Astrocyte (in vitro differentiated cells and primary cell): Measurements from ENCODE around the gene LDB3. TPM values are rescaled to one million over a fixed set of nuclear protein-coding genes. Genes with fewer than 3 reads are reported as not detected.

ENCODE experiments used
- DNase-seq: peaks from one replicate; pipeline ENCODE4 v3.0.0-alpha.2; 2010; ENCODE audit warnings: low read depth
- FAIRE-seq: peaks from 2 replicates; lab custom pipeline; 2011; peaks lifted over from hg19 to GRCh38; lab: Jason Lieb, UNC
- H2AFZ ChIP-seq: 2 replicates; pipeline ENCODE4 v1.6.0; 2012; ENCODE audit warnings: low read depth, low read length, inconsistent platforms
- H3K27ac ChIP-seq: 2 replicates; pipeline ENCODE4 v1.5.1; 2011; ENCODE audit warnings: low read depth, low read length, inconsistent platforms
- H3K27me3 ChIP-seq: 2 replicates; pipeline ENCODE4 v1.6.0; 2011; ENCODE audit warnings: low read length, inconsistent platforms; ENCODE audit not compliant: insufficient read depth
- H3K36me3 ChIP-seq: 2 replicates; pipeline ENCODE4 v1.5.1; 2011; ENCODE audit warnings: low read length, inconsistent platforms; ENCODE audit not compliant: insufficient read depth
- H3K4me1 ChIP-seq: 2 replicates; pipeline ENCODE4 v1.5.1; 2011; ENCODE audit warnings: low read length, inconsistent platforms; ENCODE audit not compliant: insufficient read depth
- H3K4me2 ChIP-seq: 2 replicates; pipeline ENCODE4 v1.6.0; 2012; ENCODE audit warnings: low read length, inconsistent platforms
- H3K4me3 ChIP-seq: 2 replicates; pipeline ENCODE4 v1.5.1; 2011; ENCODE audit warnings: low read depth, mild to moderate bottlenecking, low read length, inconsistent platforms; ENCODE audit not compliant: insufficient read depth
- H3K79me2 ChIP-seq: 2 replicates; pipeline ENCODE4 v1.6.0; 2012; ENCODE audit warnings: mild to moderate bottlenecking, low read length, inconsistent platforms; ENCODE audit not compliant: insufficient read depth
- H3K9ac ChIP-seq: 2 replicates; pipeline ENCODE4 v1.6.0; 2012; ENCODE audit warnings: mild to moderate bottlenecking, low read length, inconsistent platforms
- H3K9me3 ChIP-seq: 2 replicates; pipeline ENCODE4 v1.5.1; 2012; ENCODE audit warnings: low read depth, mild to moderate bottlenecking, low read length, inconsistent platforms; ENCODE audit not compliant: insufficient read depth
- H4K20me1 ChIP-seq: 2 replicates; pipeline ENCODE4 v1.6.0; 2012; ENCODE audit warnings: low read length, inconsistent platforms; ENCODE audit not compliant: insufficient read depth
- H3K27ac Mint-ChIP-seq: one replicate; pipeline ENCODE4 v1.8.0; 2021; ENCODE audit warnings: mild to moderate bottlenecking, mixed read lengths; ENCODE audit not compliant: unreplicated experiment
- H3K27me3 Mint-ChIP-seq: one replicate; pipeline ENCODE4 v1.8.0; 2021; ENCODE audit warnings: low read depth, mixed read lengths; ENCODE audit not compliant: unreplicated experiment
- H3K36me3 Mint-ChIP-seq: one replicate; pipeline ENCODE4 v1.8.0; 2021; ENCODE audit warnings: low read depth, mixed read lengths; ENCODE audit not compliant: unreplicated experiment
- H3K4me1 Mint-ChIP-seq: one replicate; pipeline ENCODE4 v1.8.0; 2021; ENCODE audit warnings: low read depth, mixed read lengths; ENCODE audit not compliant: unreplicated experiment
- H3K4me3 Mint-ChIP-seq: one replicate; pipeline ENCODE4 v1.8.0; 2021; ENCODE audit warnings: mild to moderate bottlenecking, moderate library complexity, mixed read lengths; ENCODE audit not compliant: unreplicated experiment
- H3K9me3 Mint-ChIP-seq: one replicate; pipeline ENCODE4 v1.8.0; 2021; ENCODE audit warnings: mild to moderate bottlenecking, mixed read lengths; ENCODE audit not compliant: unreplicated experiment
- EZH2 ChIP-seq: IDR thresholded peaks from 2 replicates; pipeline ENCODE4 v1.6.1; 2012; ENCODE audit warnings: mild to moderate bottlenecking, low read length, inconsistent platforms; ENCODE audit not compliant: insufficient read depth
- total RNA-seq: library from RNA; stranded (reverse); gene quantifications from 2 replicates; pipeline ENCODE4 v1.2.1, GENCODE V29; 2021
- TF ChIP-seq, protein P1 (sequence below): IDR thresholded peaks from 2 replicates; pipeline ENCODE4 v1.5.1; 2011; ENCODE audit warnings: low read depth, mild to moderate bottlenecking, inconsistent platforms, low read length, moderate library complexity; ENCODE audit not compliant: insufficient read depth

The LDB3 gene
- total RNA-seq, 1 donor from 2014 or later, result 3.5 TPM

DNA sequence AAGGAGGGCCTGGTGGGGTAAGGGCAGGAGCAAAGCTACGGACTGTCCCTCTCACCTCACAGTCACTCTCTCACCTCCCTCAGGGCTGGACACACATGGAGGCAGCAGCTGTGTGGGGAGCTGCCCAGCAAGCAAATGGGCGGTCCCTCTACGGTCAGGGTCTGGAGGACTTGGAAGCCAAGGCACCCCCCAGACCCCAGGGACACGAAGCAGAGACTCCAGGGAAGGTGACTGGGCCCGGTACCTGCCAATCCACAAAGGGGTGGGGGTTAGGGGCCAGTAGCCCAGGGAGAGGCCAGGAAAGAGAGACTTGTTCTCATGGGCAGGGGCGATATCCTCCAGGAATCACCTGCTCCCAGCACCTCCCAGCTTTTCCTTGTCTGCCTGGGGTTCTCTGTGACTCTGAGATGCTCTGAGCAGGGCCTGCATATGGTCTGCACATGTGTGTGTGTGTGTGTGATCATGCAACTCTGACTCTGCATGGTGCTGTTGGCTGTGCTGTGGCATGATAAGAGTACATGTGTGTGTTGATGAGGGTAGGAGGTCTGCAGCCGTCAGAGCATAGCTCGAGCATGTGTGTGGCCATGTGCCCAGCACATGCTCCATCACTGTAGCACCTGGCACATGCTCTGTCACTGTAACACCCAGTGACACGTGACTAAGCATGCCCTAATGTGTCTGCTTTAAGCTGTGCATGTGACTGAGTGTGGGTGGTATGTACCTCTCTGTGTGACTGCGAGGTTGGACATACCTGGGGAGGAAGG, 4.6 kb upstream of the LDB3 start:
- peaks cover 10% of the 10 kb centered on the region for H3K4me1 ChIP-seq

DNA sequence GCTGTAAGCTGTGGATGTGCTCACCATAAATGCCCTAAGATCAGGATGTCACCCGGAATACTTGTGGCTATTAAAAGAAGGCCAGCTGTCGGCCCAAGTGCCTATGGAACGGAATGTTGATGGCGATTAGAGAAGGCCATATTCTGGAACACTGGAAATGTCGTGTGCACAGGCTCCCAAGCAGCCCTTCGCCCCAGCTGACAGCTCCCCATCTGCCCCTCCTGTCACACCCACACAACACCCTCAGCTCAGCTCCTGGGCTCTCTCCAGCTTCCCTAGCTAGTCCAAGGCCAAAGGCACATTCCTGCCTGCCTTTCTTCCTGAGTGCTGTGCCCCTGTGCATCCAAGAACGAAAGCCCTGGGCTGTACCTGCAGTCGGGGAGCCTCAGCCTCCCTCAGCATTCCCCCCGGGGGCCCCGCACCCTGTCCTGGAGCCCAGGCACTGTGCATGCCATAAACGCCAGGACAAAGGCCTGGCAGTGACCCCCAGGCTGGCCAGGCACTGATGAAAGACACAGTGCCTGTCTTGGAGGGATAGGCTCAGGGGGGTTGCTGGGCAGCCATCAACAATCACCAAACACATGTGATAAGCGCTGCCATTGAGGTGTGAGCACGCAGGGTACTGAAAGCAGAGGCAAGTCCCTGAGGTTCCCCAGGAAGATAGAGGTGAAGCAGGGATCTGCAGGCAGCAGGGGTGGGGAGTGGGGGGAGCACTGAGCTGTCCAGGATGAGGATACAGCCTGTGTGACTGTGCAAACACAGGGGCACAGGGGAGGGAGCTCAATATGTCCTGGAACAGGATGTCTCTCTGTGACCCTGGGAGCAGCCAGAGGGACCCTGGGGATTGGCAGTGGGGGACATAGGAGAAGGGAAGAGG, 3.7 kb upstream of the LDB3 start:
- Mint-ChIP-seq H3K4me3 (no peak overlapping the region), H3K9me3 (no peaks in the 10 kb centered on the region), H3K36me3 (no peaks in the 10 kb centered on the region), H3K4me1 (peaks cover 24% of the 10 kb centered on the region), H3K27ac (peak overlapping the region; percentile 27), H3K27me3 (peaks cover 10% of the 10 kb centered on the region)
- H3K27ac ChIP-seq, result no peak overlapping the region
- DNase-seq, result no peak
- no peak for FAIRE-seq
- no peak overlapping the region for H3K9ac ChIP-seq
- H3K27me3 ChIP-seq, result no peaks in the 10 kb centered on the region
- H2AFZ ChIP-seq, result no peak overlapping the region
- no peak overlapping the region for H3K4me2 ChIP-seq
- no peaks in the 10 kb centered on the region for H3K79me2 ChIP-seq
- no peak for TF ChIP-seq EZH2
- TF ChIP-seq, protein P1, sequence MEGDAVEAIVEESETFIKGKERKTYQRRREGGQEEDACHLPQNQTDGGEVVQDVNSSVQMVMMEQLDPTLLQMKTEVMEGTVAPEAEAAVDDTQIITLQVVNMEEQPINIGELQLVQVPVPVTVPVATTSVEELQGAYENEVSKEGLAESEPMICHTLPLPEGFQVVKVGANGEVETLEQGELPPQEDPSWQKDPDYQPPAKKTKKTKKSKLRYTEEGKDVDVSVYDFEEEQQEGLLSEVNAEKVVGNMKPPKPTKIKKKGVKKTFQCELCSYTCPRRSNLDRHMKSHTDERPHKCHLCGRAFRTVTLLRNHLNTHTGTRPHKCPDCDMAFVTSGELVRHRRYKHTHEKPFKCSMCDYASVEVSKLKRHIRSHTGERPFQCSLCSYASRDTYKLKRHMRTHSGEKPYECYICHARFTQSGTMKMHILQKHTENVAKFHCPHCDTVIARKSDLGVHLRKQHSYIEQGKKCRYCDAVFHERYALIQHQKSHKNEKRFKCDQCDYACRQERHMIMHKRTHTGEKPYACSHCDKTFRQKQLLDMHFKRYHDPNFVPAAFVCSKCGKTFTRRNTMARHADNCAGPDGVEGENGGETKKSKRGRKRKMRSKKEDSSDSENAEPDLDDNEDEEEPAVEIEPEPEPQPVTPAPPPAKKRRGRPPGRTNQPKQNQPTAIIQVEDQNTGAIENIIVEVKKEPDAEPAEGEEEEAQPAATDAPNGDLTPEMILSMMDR, result no peak
- H3K4me1 ChIP-seq, result peaks cover 16% of the 10 kb centered on the region
- H4K20me1 ChIP-seq, result no peaks in the 10 kb centered on the region
- H3K36me3 ChIP-seq, result no peaks in the 10 kb centered on the region
- H3K9me3 ChIP-seq, result no peaks in the 10 kb centered on the region
- H3K4me3 ChIP-seq, result no peak overlapping the region

More for the DNA sequence above, 4.6 kb upstream of the LDB3 start:
- Histone ChIP-seq H3K4me2 (no peak overlapping the region), H3K27me3 (no peaks in the 10 kb centered on the region), H3K9me3 (no peaks in the 10 kb centered on the region), H4K20me1 (no peaks in the 10 kb centered on the region), H2AFZ (no peak overlapping the region), H3K36me3 (no peaks in the 10 kb centered on the region), H3K79me2 (no peaks in the 10 kb centered on the region), H3K9ac (no peak overlapping the region), H3K4me3 (no peak overlapping the region), H3K27ac (no peak overlapping the region)
- Mint-ChIP-seq H3K27me3 (peaks cover 13% of the 10 kb centered on the region), H3K27ac (no peak overlapping the region), H3K4me1 (peaks cover 18% of the 10 kb centered on the region), H3K36me3 (no peaks in the 10 kb centered on the region), H3K4me3 (no peak overlapping the region), H3K9me3 (peaks cover 1% of the 10 kb centered on the region)
- no peak for FAIRE-seq
- TF ChIP-seq, protein P1, result no peak
- no peak for TF ChIP-seq EZH2
- no peak for DNase-seq
